Neural cell (in vitro differentiated cells): ENCODE data around the gene MFSD1.

Source experiments
- EP300 ChIP-seq: fragments of 450-650 bp; conservative IDR thresholded peaks from 2 replicates; pipeline ENCODE4 v1.6.1; 2014; ENCODE audit warnings: antibody characterized with exemption, mild to moderate bottlenecking, moderate library complexity; ENCODE audit not compliant: poor library complexity, severe bottlenecking
- EZH2 ChIP-seq: fragments of 200-600, 300-800 bp; shearing (Covaris generic), sonication (generic); IDR thresholded peaks from 2 replicates; pipeline ENCODE4 v1.6.1; 2014; ENCODE audit warnings: antibody characterized with exemption, low read length, borderline replicate concordance, mild to moderate bottlenecking; ENCODE audit not compliant: insufficient read depth, poor library complexity, severe bottlenecking
- POLR2AphosphoS5 ChIP-seq: IDR thresholded peaks from 2 replicates; pipeline ENCODE4 v1.6.1; 2012
- RAD21 ChIP-seq: fragments of 450-650 bp; conservative IDR thresholded peaks from 2 replicates; pipeline ENCODE4 v1.6.1; 2014; ENCODE audit warnings: antibody characterized with exemption, mild to moderate bottlenecking, moderate library complexity
- TF ChIP-seq, protein P1 (sequence below): fragments of 450-650 bp; IDR thresholded peaks from 2 replicates; pipeline ENCODE4 v1.5.1; 2014; ENCODE audit warnings: antibody characterized with exemption, mild to moderate bottlenecking, moderate library complexity; ENCODE audit not compliant: poor library complexity, severe bottlenecking
- TF ChIP-seq, protein P2 (sequence below): IDR thresholded peaks from 2 replicates; pipeline ENCODE4 v1.6.1; 2012; ENCODE audit warnings: borderline replicate concordance

DNA sequence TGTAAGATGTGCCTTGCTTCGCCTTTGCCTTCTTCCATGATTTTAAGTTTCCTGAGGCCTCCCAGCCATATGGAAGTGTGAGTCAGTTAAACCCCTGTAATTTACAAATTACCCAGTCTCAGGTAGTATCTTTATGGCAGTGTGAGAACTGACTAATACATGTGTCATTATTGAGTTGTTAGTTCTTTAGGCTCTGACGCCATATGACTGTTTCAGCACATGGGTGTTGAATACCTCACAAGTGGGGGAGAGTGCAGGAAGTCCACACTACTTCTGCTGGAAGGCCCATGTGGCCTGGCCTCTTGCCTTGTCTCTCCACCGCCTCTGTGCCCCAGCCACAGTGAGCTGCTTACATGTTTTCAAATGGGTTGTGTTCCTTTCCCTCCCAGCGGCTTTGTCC lies 28.5 kb downstream of the MFSD1 start:
- TF ChIP-seq, protein P1, sequence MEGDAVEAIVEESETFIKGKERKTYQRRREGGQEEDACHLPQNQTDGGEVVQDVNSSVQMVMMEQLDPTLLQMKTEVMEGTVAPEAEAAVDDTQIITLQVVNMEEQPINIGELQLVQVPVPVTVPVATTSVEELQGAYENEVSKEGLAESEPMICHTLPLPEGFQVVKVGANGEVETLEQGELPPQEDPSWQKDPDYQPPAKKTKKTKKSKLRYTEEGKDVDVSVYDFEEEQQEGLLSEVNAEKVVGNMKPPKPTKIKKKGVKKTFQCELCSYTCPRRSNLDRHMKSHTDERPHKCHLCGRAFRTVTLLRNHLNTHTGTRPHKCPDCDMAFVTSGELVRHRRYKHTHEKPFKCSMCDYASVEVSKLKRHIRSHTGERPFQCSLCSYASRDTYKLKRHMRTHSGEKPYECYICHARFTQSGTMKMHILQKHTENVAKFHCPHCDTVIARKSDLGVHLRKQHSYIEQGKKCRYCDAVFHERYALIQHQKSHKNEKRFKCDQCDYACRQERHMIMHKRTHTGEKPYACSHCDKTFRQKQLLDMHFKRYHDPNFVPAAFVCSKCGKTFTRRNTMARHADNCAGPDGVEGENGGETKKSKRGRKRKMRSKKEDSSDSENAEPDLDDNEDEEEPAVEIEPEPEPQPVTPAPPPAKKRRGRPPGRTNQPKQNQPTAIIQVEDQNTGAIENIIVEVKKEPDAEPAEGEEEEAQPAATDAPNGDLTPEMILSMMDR: no peak
- TF ChIP-seq EZH2 (no peak), POLR2AphosphoS5 (no peak), RAD21 (no peak), EP300 (no peak)
- TF ChIP-seq, protein P2, sequence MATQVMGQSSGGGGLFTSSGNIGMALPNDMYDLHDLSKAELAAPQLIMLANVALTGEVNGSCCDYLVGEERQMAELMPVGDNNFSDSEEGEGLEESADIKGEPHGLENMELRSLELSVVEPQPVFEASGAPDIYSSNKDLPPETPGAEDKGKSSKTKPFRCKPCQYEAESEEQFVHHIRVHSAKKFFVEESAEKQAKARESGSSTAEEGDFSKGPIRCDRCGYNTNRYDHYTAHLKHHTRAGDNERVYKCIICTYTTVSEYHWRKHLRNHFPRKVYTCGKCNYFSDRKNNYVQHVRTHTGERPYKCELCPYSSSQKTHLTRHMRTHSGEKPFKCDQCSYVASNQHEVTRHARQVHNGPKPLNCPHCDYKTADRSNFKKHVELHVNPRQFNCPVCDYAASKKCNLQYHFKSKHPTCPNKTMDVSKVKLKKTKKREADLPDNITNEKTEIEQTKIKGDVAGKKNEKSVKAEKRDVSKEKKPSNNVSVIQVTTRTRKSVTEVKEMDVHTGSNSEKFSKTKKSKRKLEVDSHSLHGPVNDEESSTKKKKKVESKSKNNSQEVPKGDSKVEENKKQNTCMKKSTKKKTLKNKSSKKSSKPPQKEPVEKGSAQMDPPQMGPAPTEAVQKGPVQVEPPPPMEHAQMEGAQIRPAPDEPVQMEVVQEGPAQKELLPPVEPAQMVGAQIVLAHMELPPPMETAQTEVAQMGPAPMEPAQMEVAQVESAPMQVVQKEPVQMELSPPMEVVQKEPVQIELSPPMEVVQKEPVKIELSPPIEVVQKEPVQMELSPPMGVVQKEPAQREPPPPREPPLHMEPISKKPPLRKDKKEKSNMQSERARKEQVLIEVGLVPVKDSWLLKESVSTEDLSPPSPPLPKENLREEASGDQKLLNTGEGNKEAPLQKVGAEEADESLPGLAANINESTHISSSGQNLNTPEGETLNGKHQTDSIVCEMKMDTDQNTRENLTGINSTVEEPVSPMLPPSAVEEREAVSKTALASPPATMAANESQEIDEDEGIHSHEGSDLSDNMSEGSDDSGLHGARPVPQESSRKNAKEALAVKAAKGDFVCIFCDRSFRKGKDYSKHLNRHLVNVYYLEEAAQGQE: no peak
